Liver (tissue), 10 donors: ENCODE results near the gene EIF3I. TPM values are rescaled to one million over a fixed set of nuclear protein-coding genes. Genes with fewer than 3 reads are reported as not detected.

Experiments
- DNase-seq: peaks from one replicate; pipeline ENCODE4 v3.0.0-alpha.2; 2017; ENCODE audit warnings: low spot score
- H3K27ac ChIP-seq, 2 donors: one replicate each; pipeline ENCODE4 v1.7.0; 2013; ENCODE audit warnings: inconsistent platforms in 2 of 2, low read length in 2 of 2, control low read depth in 1 of 2, low read depth in 1 of 2, mild to moderate bottlenecking in 1 of 2
- H3K27me3 ChIP-seq, 4 donors: one replicate each; pipeline versions ENCODE4 v1.6.1 to v1.7.0; 2013; ENCODE audit warnings: low read length in 3 of 4, inconsistent platforms in 1 of 4, mild to moderate bottlenecking in 1 of 4, moderate library complexity in 1 of 4; ENCODE audit not compliant: control insufficient read depth in 4 of 4, insufficient read depth in 4 of 4
- H3K36me3 ChIP-seq, 4 donors: one replicate each; pipeline versions ENCODE4 v1.6.1 to v1.7.0; 2013; ENCODE audit warnings: low read length in 3 of 4, mild to moderate bottlenecking in 3 of 4, low read depth in 1 of 4, moderate library complexity in 1 of 4; ENCODE audit not compliant: control insufficient read depth in 4 of 4, insufficient read depth in 3 of 4
- H3K4me1 ChIP-seq, 4 donors: one replicate each; pipeline versions ENCODE4 v1.6.1 to v1.7.0; 2013; ENCODE audit warnings: low read length in 3 of 4, mild to moderate bottlenecking in 3 of 4, moderate library complexity in 1 of 4; ENCODE audit not compliant: control insufficient read depth in 4 of 4, insufficient read depth in 4 of 4
- H3K4me3 ChIP-seq, 3 donors: one replicate each; pipeline versions ENCODE4 v1.6.1 to v1.7.0; 2013; ENCODE audit warnings: low read length in 3 of 3, control low read depth in 1 of 3, low read depth in 1 of 3, mild to moderate bottlenecking in 1 of 3
- H3K9ac ChIP-seq, 2 donors: one replicate each; pipeline ENCODE4 v1.7.0; 2013; ENCODE audit warnings: low read length in 2 of 2, mild to moderate bottlenecking in 2 of 2, moderate library complexity in 2 of 2, control low read depth in 1 of 2, low read depth in 1 of 2
- H3K9me3 ChIP-seq, 4 donors: one replicate each; pipeline versions ENCODE4 v1.6.1 to v1.7.0; 2013; ENCODE audit warnings: low read length in 3 of 4; ENCODE audit not compliant: control insufficient read depth in 4 of 4
- CTCF ChIP-seq: fragments of 150-350 bp; IDR thresholded peaks from 2 replicates; pipeline ENCODE4 v1.5.1; 2017; ENCODE audit warnings: improper control_type of control experiment, low read depth, low read length; ENCODE audit not compliant: missing input control
- EGR1 ChIP-seq, 2 donors: IDR thresholded peaks; 2 replicates each; pipeline ENCODE4 v1.6.1; 2016 to 2018; ENCODE audit warnings: antibody characterized with exemption in 2 of 2, low read depth in 2 of 2
- GABPA ChIP-seq, 2 donors: IDR thresholded peaks in 1 of 2; conservative IDR thresholded peaks in 1 of 2; 2 replicates each; pipeline ENCODE4 v1.6.1; 2016; ENCODE audit warnings: antibody characterized with exemption in 2 of 2, mild to moderate bottlenecking in 1 of 2, moderate library complexity in 1 of 2
- HNF4A ChIP-seq, 2 donors: conservative IDR thresholded peaks; 2 replicates each; pipeline ENCODE4 v1.6.1; 2016; ENCODE audit warnings: antibody characterized with exemption in 2 of 2, mild to moderate bottlenecking in 2 of 2
- HNF4G ChIP-seq: IDR thresholded peaks from 2 replicates; pipeline ENCODE4 v1.6.1; 2016; ENCODE audit warnings: antibody characterized with exemption
- JUND ChIP-seq, 2 donors: IDR thresholded peaks; 2 replicates each; pipeline ENCODE4 v1.6.1; 2016; ENCODE audit warnings: antibody characterized with exemption in 2 of 2
- MAX ChIP-seq: IDR thresholded peaks from 2 replicates; pipeline ENCODE4 v1.6.1; 2016; ENCODE audit warnings: antibody characterized with exemption
- NR2F2 ChIP-seq: IDR thresholded peaks from 2 replicates; pipeline ENCODE4 v1.6.1; 2016; ENCODE audit warnings: antibody characterized with exemption
- RAD21 ChIP-seq, 2 donors: IDR thresholded peaks; 2 replicates each; pipeline ENCODE4 v1.6.1; 2016; ENCODE audit warnings: antibody characterized with exemption in 2 of 2, mild to moderate bottlenecking in 2 of 2
- REST ChIP-seq: IDR thresholded peaks from 2 replicates; pipeline ENCODE4 v1.6.1; 2016; ENCODE audit warnings: antibody characterized with exemption, mild to moderate bottlenecking
- RXRA ChIP-seq, 2 donors: IDR thresholded peaks; 2 replicates each; pipeline ENCODE4 v1.6.1; 2017 to 2018; ENCODE audit warnings: antibody characterized with exemption in 2 of 2, mild to moderate bottlenecking in 1 of 2
- SP1 ChIP-seq: IDR thresholded peaks from 2 replicates; pipeline ENCODE4 v1.6.1; 2018; ENCODE audit warnings: antibody characterized with exemption, mild to moderate bottlenecking
- TAF1 ChIP-seq: conservative IDR thresholded peaks from 2 replicates; pipeline ENCODE4 v1.6.1; 2016; ENCODE audit warnings: antibody characterized with exemption, mild to moderate bottlenecking
- WGBS: extraction: QIAGEN DNeasy Blood & Tissue Kit; methylation state at CpG from one replicate; pipeline ENCODE4 v1.1.7; 2013; 5-methylcytosine and 5-hydroxymethylcytosine counted together
- polyA plus RNA-seq, 2 donors: library from polyadenylated mRNA; stranded (reverse) in 1 of 2; unstranded in 1 of 2; fragments of 200-250 nt in 1 of 2; fragments of >200 nt in 1 of 2; fragmentation: Nextera tagmentation in 1 of 2; extraction: Ambion mirVana in 1 of 2; gene quantifications; one replicate each; pipeline versions ENCODE4 v1.2.1 to v1.2.3, GENCODE V29; 2013 to 2015
- small RNA-seq: library from RNA; depleted of rRNA; stranded (forward); fragments of <200 nt; gene quantifications from one replicate; pipeline ENCODE3, GENCODE V24; 2014
- total RNA-seq, 2 donors: library from RNA; depleted of rRNA; stranded (reverse); fragments of >200 nt; gene quantifications; one replicate each; pipeline ENCODE4 v1.2.3, GENCODE V29; 2014
- donor health status: healthy.
- donor health status: healthy.
- donor health status: healthy.
- donor health status: healthy.
- donor health status: healthy.

The EIF3I gene
- total and polyA plus RNA-seq, 4 donors, result 75.0 to 114 (median 99.7) TPM

- peaks cover 0 to 3% (median 0%) of the 10 kb centered on the region in 4 donors for H3K4me1 ChIP-seq
- H3K9me3 ChIP-seq, result no peaks in the 10 kb centered on the region
- WGBS, result 89% methylated on average over 30 of the region's 30 CpGs
- DNase-seq, result no peak
- no peak for TF ChIP-seq JUND (IDR thresholded peaks at IDR 0.05)
- TF ChIP-seq REST, result no peak
- TF ChIP-seq HNF4G, result no peak
- no peak for TF ChIP-seq RXRA (IDR thresholded peaks at IDR 0.05)
- TF ChIP-seq HNF4A (conservative IDR thresholded peaks at IDR 0.05), result no peak
- TF ChIP-seq TAF1, result no peak
- no peak for TF ChIP-seq MAX
- TF ChIP-seq NR2F2, result no peak
- TF ChIP-seq GABPA (IDR thresholded peaks at IDR 0.05 in 1 of 2, conservative IDR thresholded peaks at IDR 0.05 in 1 of 2), result no peak
- no peak for TF ChIP-seq EGR1 (IDR thresholded peaks at IDR 0.05; ENCODE audit: low read depth in 2 of 2)
- TF ChIP-seq SP1, result no peak
- no peak for TF ChIP-seq CTCF
- TF ChIP-seq RAD21 (IDR thresholded peaks at IDR 0.05), result no peak
- H3K36me3 ChIP-seq, result no peaks in the 10 kb centered on the region
- no peak overlapping the region for H3K27ac ChIP-seq
- no peak overlapping the region for H3K9ac ChIP-seq
- no peak overlapping the region for H3K4me3 ChIP-seq
- H3K27me3 ChIP-seq, result no peaks in the 10 kb centered on the region
These were observed 54.0 kb downstream of the EIF3I start for GRCh38 chr1:32276032-32276782.

Small RNA genes lying within 50 kb of the gene (small RNA-seq; reads per million reads assigned to genes)
- gene RF00017, result not detected

Other genes starting within 250 kb of the EIF3I start
- gene KHDRBS1, start 208.5 kb upstream of the EIF3I start, total RNA-seq, result 10 to 100 TPM; 21.7 to 37.6 TPM
- gene KHDRBS1, start 208.5 kb upstream of the EIF3I start, polyA plus RNA-seq, result 10 to 100 TPM; 14.6 to 27.3 TPM
- gene TMEM39B, start 149.5 kb upstream of the EIF3I start, total RNA-seq, result 1 to 10 TPM; 3.0 to 4.3 TPM
- gene TMEM39B, start 149.5 kb upstream of the EIF3I start, polyA plus RNA-seq, result 1 to 10 TPM; 7.6 to 8.1 TPM
- 10 to 100 TPM; 22.8 to 23.2 TPM for gene KPNA6, start 114.4 kb upstream of the EIF3I start, total RNA-seq
- 10 to 100 TPM in 1 of 2 donors, 1 to 10 TPM in 1; 9.3 to 10.6 TPM for gene KPNA6, start 114.4 kb upstream of the EIF3I start, polyA plus RNA-seq
- 10 to 100 TPM; 31.7 to 46.7 TPM for gene TXLNA, start 42.7 kb upstream of the EIF3I start, total RNA-seq
- gene TXLNA, start 42.7 kb upstream of the EIF3I start, polyA plus RNA-seq, result 10 to 100 TPM; 17.9 to 26.1 TPM
- gene CCDC28B, start 21.8 kb upstream of the EIF3I start, total RNA-seq, result 10 to 100 TPM in 1 of 2 donors, under 1 TPM in 1; 0.75 to 20.6 TPM
- gene CCDC28B, start 21.8 kb upstream of the EIF3I start, polyA plus RNA-seq, result 1 to 10 TPM in 1 of 2 donors, under 1 TPM in 1; 0.91 to 1.2 TPM
- 1 to 10 TPM in 1 of 2 donors, under 1 TPM in 1; 0.42 to 2.3 TPM for gene IQCC, start 16.7 kb upstream of the EIF3I start, total RNA-seq
- under 1 TPM; 0.48 to 0.74 TPM for gene IQCC, start 16.7 kb upstream of the EIF3I start, polyA plus RNA-seq
- not detected for gene DCDC2B, start 13.3 kb upstream of the EIF3I start, total RNA-seq
- under 1 TPM in 1 of 2 donors, not detected in 1; 0.08 TPM for gene DCDC2B, start 13.3 kb upstream of the EIF3I start, polyA plus RNA-seq
- gene TMEM234, start 54 bp upstream of the EIF3I start, total RNA-seq, result 1 to 10 TPM; 5.9 to 6.8 TPM
- 1 to 10 TPM; 5.4 to 6.3 TPM for gene TMEM234, start 54 bp upstream of the EIF3I start, polyA plus RNA-seq
- 1 to 10 TPM in 1 of 2 donors, under 1 TPM in 1; 0.47 to 2.8 TPM for gene FAM167B, start 24.8 kb downstream of the EIF3I start, total RNA-seq
- gene FAM167B, start 24.8 kb downstream of the EIF3I start, polyA plus RNA-seq, result 1 to 10 TPM; 4.8 to 9.2 TPM
- 1 to 10 TPM in 1 of 2 donors, under 1 TPM in 1; 0.93 to 3.8 TPM for gene LCK, start 28.9 kb downstream of the EIF3I start, total RNA-seq
- 1 to 10 TPM; 1.2 to 1.3 TPM for gene LCK, start 28.9 kb downstream of the EIF3I start, polyA plus RNA-seq
- gene HDAC1, start 69.7 kb downstream of the EIF3I start, total RNA-seq, result 10 to 100 TPM; 57.3 to 58.1 TPM
- gene HDAC1, start 69.7 kb downstream of the EIF3I start, polyA plus RNA-seq, result 10 to 100 TPM; 32.1 to 33.1 TPM
- 10 to 100 TPM; 13.0 to 20.3 TPM for gene MARCKSL1, start 113.8 kb downstream of the EIF3I start, total RNA-seq
- 10 to 100 TPM; 16.6 to 29.5 TPM for gene MARCKSL1, start 113.8 kb downstream of the EIF3I start, polyA plus RNA-seq
- 1 to 10 TPM; 2.4 to 3.3 TPM for gene FAM229A, start 140.1 kb downstream of the EIF3I start, total RNA-seq
- 1 to 10 TPM; 1.6 to 1.8 TPM for gene FAM229A, start 140.1 kb downstream of the EIF3I start, polyA plus RNA-seq
- gene TSSK3, start 140.1 kb downstream of the EIF3I start, total RNA-seq, result under 1 TPM in 1 of 2 donors, not detected in 1; 0.50 TPM
- under 1 TPM in 1 of 2 donors, not detected in 1; 0.14 TPM for gene TSSK3, start 140.1 kb downstream of the EIF3I start, polyA plus RNA-seq
- gene BSDC1, start 172.0 kb downstream of the EIF3I start, total RNA-seq, result 10 to 100 TPM; 62.5 to 65.9 TPM
- gene BSDC1, start 172.0 kb downstream of the EIF3I start, polyA plus RNA-seq, result 10 to 100 TPM; 40.0 to 41.4 TPM
- under 1 TPM in 1 of 2 donors, not detected in 1; 0.05 TPM for gene ZBTB8B, start 242.7 kb downstream of the EIF3I start, total RNA-seq
- gene ZBTB8B, start 242.7 kb downstream of the EIF3I start, polyA plus RNA-seq, result under 1 TPM in 1 of 2 donors, not detected in 1; 0.01 TPM